ENCODE measurements around the gene GTPBP4. TPM values are rescaled to one million over a fixed set of nuclear protein-coding genes. Genes with fewer than 3 reads are reported as not detected.
A peak's percentile ranks its signal among the peaks of the same experiment; 100 is the strongest.

Gene GTPBP4
- total and polyA plus RNA-seq, 2 of the 13 experiments (the other 11 are each of a cell fraction or from before 2014, with no cell fraction given), result 24.1 to 85.5 TPM

DNA sequence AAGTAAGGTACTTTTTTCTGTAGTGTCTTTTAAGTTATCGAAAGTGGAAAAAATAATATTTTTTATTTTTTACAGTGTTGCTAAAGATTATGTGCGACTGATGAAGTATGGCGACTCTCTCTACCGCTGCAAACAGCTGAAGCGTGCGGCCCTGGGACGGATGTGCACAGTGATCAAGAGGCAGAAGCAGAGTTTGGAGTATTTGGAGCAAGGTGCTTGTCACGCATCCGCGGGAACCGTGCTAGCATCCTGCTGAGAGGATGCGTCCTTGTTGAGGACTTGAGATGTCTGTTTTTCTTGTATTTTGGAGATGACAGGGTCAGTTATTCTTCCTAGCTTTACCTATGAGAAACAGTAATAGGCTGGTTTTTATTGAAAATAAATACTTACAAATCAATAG is 7.8 kb downstream of the GTPBP4 start:
- DNase-seq (ENCODE audit: low spot score) (no peak), ATAC-seq (no peak), FAIRE-seq (no peak)
- H3K27ac ChIP-seq (ENCODE audit: extremely low read length, insufficient read depth, low read length), result no peak overlapping the region
- TF ChIP-seq RBM22 (optimal IDR thresholded peaks at IDR 0.05; ENCODE audit: low read length), result no peak
- TF ChIP-seq XRCC5 (optimal IDR thresholded peaks at IDR 0.05; ENCODE audit: low read length), result no peak
- no peak for TF ChIP-seq ZNF570 (CRISPR knock-in tag; IDR thresholded peaks at IDR 0.05; ENCODE audit: borderline replicate concordance)
- TF ChIP-seq, protein P1, sequence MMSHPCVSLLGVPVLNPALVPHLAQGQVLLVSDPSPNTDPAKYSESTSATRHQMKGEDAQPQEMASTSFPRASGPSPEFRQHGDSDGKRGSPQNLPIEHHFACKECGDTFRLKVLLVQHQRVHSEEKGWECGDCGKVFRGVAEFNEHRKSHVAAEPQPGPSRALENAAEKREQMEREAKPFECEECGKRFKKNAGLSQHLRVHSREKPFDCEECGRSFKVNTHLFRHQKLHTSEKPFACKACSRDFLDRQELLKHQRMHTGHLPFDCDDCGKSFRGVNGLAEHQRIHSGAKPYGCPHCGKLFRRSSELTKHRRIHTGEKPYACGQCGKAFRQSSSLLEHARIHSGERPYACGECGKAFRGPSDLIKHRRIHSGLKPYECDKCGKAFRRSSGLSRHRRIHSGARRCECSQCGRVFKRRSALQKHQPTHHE (CRISPR knock-in tag; IDR thresholded peaks at IDR 0.05; ENCODE audit: borderline replicate concordance), result no peak
- TF ChIP-seq ZNF720 (CRISPR knock-in tag; IDR thresholded peaks at IDR 0.05), result no peak
- no peak for TF ChIP-seq HNRNPH1 (optimal IDR thresholded peaks at IDR 0.05; ENCODE audit: low read depth, low read length)
- TF ChIP-seq, protein P2, sequence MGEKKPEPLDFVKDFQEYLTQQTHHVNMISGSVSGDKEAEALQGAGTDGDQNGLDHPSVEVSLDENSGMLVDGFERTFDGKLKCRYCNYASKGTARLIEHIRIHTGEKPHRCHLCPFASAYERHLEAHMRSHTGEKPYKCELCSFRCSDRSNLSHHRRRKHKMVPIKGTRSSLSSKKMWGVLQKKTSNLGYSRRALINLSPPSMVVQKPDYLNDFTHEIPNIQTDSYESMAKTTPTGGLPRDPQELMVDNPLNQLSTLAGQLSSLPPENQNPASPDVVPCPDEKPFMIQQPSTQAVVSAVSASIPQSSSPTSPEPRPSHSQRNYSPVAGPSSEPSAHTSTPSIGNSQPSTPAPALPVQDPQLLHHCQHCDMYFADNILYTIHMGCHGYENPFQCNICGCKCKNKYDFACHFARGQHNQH (CRISPR knock-in tag; IDR thresholded peaks at IDR 0.05), result no peak
- no peak for TF ChIP-seq KDM4B (CRISPR knock-in tag; IDR thresholded peaks at IDR 0.05)
- TF ChIP-seq, protein P3, sequence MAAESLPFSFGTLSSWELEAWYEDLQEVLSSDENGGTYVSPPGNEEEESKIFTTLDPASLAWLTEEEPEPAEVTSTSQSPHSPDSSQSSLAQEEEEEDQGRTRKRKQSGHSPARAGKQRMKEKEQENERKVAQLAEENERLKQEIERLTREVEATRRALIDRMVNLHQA (CRISPR knock-in tag; IDR thresholded peaks at IDR 0.05), result no peak
- no peak for TF ChIP-seq ZNF597 (CRISPR knock-in tag; IDR thresholded peaks at IDR 0.05)
- peaks cover 23% of the 10 kb centered on the region for H3K79me2 ChIP-seq (ENCODE audit: insufficient read depth, low read length)
- in situ Hi-C loops (cut with HindIII; ENCODE audit: extremely low pct_ligation_motif_present, low pct_unique_long_range_greater_than_20kb) (no loop called here), intact Hi-C loops (cut with micrococcal nuclease; ENCODE audit: unreplicated experiment) (no loop called here)
- H3K36me3 ChIP-seq (replicated peaks in 1 of 2; ENCODE audit: control insufficient read depth in 1 of 2, insufficient read depth in 2 of 2, low read length in 2 of 2), result peaks cover 30 to 77% of the 10 kb centered on the region in 2 experiments
- BruUV-seq (replicated peaks), result TSS peak; percentile 1
- no peak overlapping the region for H3K4me2 ChIP-seq (ENCODE audit: low read depth, low read length)
- no peaks in the 10 kb centered on the region for H3K9me3 ChIP-seq (ENCODE audit: low read length)
- no peaks in the 10 kb centered on the region for H3K27me3 ChIP-seq (ENCODE audit: control insufficient read depth in 1 of 2, insufficient read depth in 2 of 2, low read length in 2 of 2)
- H3K4me1 ChIP-seq (ENCODE audit: insufficient read depth, low read length), result peaks cover 3% of the 10 kb centered on the region
- ChIA-PET CTCF (ENCODE audit: low intra/inter-chr PET ratio, low total read pairs) (no interaction called here), POLR2A (no interaction called here)
- WGBS (ENCODE audit: low lambda C conversion rate), result 95% methylated on average over 12 of the region's 12 CpGs
- peaks cover 4% of the 10 kb centered on the region for H4K20me1 ChIP-seq (ENCODE audit: insufficient read depth, low read length)
- no peak overlapping the region for H3K4me3 ChIP-seq (replicated peaks in 1 of 3; ENCODE audit: insufficient read depth in 1 of 3, low read depth in 2 of 3, low read length in 3 of 3)
- H3K9ac ChIP-seq (ENCODE audit: insufficient read depth, low read depth, low read length), result no peak overlapping the region
- H2AFZ ChIP-seq (ENCODE audit: low read length), result no peak overlapping the region

Data from HepG2 (cell line).